ENCODE results near the gene STN1.
A peak's percentile ranks its signal among the peaks of the same experiment; 100 is the strongest.

The STN1 gene

GRCh38 chr10:103918053-103918846, at the start of gene STN1:
Gene STN1 (minus strand): TSS chr10:103918184. CDS start chr10:103917594, 590 bp downstream.
- DNase-seq (ENCODE audit: low spot score), result peak; percentile 94

GRCh38 chr10:103967448-103968071, 49.6 kb upstream of the STN1 start:
- peak; percentile 6 for DNase-seq (ENCODE audit: low spot score)

GRCh38 chr10:103966671-103967447, 48.9 kb upstream of the STN1 start, which contains the start of gene SLK:
Gene SLK (plus strand): TSS chr10:103967140. CDS start chr10:103967746, 606 bp downstream.
- DNase-seq (ENCODE audit: low spot score), result peak; percentile 81

- no peak for DNase-seq (ENCODE audit: low spot score)
Observed at GRCh38 chr10:103960103-103960502, 42.1 kb upstream of the STN1 start.

- DNase-seq (ENCODE audit: low spot score), result no peak
Observed at GRCh38 chr10:103958996-103959395, 41.0 kb upstream of the STN1 start.

GRCh38 chr10:103954543-103954942, 36.6 kb upstream of the STN1 start:
- DNase-seq (ENCODE audit: low spot score), result no peak

GRCh38 chr10:103951942-103952341, 34.0 kb upstream of the STN1 start:
- no peak for DNase-seq (ENCODE audit: low spot score)

- no peak for DNase-seq (ENCODE audit: low spot score)
Observed at GRCh38 chr10:103951183-103951582, 33.2 kb upstream of the STN1 start.

- no peak for DNase-seq (ENCODE audit: low spot score)
Observed at GRCh38 chr10:103949728-103950127, 31.7 kb upstream of the STN1 start.

- no peak for DNase-seq (ENCODE audit: low spot score)
Observed at GRCh38 chr10:103947799-103948516, 30.0 kb upstream of the STN1 start.

GRCh38 chr10:103942866-103943265, 24.9 kb upstream of the STN1 start:
- no peak for DNase-seq (ENCODE audit: low spot score)

- no peak for DNase-seq (ENCODE audit: low spot score)
Observed at GRCh38 chr10:103941801-103942200, 23.8 kb upstream of the STN1 start.

- no peak for DNase-seq (ENCODE audit: low spot score)
Observed at GRCh38 chr10:103939522-103939921, 21.5 kb upstream of the STN1 start.

GRCh38 chr10:103936022-103936421, 18.0 kb upstream of the STN1 start:
- no peak for DNase-seq (ENCODE audit: low spot score)

GRCh38 chr10:103934308-103934707, 16.3 kb upstream of the STN1 start:
- no peak for DNase-seq (ENCODE audit: low spot score)

- no peak for DNase-seq (ENCODE audit: low spot score)
Observed at GRCh38 chr10:103933557-103934121, 15.7 kb upstream of the STN1 start.

- DNase-seq (ENCODE audit: low spot score), result no peak
Observed at GRCh38 chr10:103932971-103933370, 15.0 kb upstream of the STN1 start.

- no peak for DNase-seq (ENCODE audit: low spot score)
Observed at GRCh38 chr10:103932271-103932670, 14.3 kb upstream of the STN1 start.

GRCh38 chr10:103931603-103932002, 13.6 kb upstream of the STN1 start:
- DNase-seq (ENCODE audit: low spot score), result no peak

GRCh38 chr10:103930881-103931280, 12.9 kb upstream of the STN1 start:
- DNase-seq (ENCODE audit: low spot score), result no peak

GRCh38 chr10:103930449-103930848, 12.5 kb upstream of the STN1 start:
- DNase-seq (ENCODE audit: low spot score), result no peak

Data from CD4-positive, alpha-beta T cell treated with Interleukin-15 for 4 hours (primary cell).